ENCODE data around the gene CCDC194.

The CCDC194 gene

DNA sequence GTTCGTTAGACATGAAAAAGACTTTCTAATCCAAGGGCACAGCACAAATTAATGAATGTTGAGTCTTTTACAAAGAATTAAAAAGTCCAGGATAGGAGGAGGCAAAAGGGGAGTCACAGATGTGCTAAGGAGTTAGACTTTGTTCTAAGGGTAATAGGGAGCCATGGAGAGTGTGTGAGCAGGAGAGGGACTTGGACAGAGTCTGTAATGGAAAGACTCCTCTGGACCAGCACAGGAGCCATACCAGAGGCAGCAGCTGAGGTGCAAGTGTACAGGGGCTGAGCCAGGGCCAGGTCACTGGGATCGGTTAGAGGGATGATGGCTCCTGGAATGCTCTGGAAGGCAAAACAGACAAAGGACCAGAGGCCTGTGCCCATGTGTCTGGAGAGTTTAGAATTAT is 46.1 kb downstream of the CCDC194 start:
- TF ChIP-seq, protein P1, sequence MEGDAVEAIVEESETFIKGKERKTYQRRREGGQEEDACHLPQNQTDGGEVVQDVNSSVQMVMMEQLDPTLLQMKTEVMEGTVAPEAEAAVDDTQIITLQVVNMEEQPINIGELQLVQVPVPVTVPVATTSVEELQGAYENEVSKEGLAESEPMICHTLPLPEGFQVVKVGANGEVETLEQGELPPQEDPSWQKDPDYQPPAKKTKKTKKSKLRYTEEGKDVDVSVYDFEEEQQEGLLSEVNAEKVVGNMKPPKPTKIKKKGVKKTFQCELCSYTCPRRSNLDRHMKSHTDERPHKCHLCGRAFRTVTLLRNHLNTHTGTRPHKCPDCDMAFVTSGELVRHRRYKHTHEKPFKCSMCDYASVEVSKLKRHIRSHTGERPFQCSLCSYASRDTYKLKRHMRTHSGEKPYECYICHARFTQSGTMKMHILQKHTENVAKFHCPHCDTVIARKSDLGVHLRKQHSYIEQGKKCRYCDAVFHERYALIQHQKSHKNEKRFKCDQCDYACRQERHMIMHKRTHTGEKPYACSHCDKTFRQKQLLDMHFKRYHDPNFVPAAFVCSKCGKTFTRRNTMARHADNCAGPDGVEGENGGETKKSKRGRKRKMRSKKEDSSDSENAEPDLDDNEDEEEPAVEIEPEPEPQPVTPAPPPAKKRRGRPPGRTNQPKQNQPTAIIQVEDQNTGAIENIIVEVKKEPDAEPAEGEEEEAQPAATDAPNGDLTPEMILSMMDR (conservative IDR thresholded peaks at IDR 0.05), result no peak
- no peak overlapping the region for H3K27ac ChIP-seq

DNA sequence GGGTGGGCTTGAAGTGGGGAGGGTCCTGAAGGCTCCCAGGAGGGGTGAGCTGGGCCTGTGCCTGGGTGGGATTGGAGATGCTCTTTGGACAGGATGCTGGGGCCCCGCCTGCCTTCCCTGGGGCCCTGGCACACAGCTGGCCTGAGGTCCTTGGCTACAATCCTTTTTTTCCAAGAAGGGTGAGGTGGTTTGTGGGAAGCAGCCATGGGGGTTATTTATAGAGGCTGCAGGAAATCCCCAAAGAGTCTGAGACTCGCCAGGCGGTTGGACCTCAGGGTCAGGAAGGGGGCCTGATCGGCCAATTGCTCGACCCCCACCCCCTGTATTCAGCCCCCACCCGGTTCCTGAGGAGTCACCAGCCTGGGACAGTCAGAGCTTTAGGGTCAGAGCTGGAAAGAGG is 46.6 kb downstream of the CCDC194 start:
- no peak overlapping the region for H3K27ac ChIP-seq
- TF ChIP-seq, protein P1 (conservative IDR thresholded peaks at IDR 0.05), result no peak

DNA sequence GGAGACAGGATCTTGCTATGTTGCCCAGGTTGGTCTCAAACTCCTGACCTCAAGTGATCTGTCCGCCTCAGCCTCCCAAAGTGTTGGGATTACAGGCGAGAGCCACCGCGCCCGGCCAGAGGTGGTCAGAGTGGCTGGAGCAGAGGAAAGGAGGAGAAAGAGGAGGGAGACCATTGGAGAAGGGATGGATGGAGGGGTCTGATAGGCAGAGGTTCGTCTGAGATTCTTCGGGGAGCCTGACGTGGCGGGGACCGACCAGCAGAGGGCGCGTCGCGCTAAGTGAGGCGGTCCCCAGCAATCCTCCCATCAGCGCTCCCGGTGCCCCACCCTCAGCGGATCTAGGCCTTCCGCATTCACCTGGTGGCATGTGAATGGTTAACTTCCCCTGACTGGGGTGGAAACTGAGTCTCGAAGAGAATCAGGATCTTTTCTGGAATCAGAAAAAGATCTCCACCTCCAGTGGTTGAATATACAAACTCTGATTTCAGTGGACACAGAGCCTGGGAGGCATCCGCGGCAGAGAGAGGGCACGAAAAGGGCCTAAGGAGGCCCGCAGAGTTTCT is 47.8 kb downstream of the CCDC194 start:
- TF ChIP-seq, protein P1 (conservative IDR thresholded peaks at IDR 0.05), result peak; percentile 98

DNA sequence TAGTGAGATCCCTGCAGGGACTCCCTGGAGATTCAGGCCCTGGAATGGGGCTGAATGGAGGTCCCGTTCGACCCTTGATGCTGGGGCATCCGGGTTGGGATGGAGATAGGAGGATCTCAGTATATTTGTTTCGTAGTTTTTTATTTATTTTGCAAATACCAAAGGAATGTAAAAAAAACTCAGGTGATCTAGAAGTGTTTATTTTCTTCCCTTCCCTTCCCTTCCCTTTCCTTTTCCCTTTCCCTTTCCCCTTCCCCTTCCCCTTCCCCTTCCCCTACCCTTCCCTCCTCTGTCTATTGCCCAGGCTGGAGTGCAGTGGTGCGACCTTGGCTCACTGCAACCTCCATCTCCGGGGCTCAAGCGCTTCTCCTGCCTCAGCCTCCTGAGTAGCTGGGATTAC is 52.2 kb downstream of the CCDC194 start:
- no peak overlapping the region for H3K27ac ChIP-seq

More for the DNA sequence above, 47.8 kb downstream of the CCDC194 start:
- H3K27ac ChIP-seq, result no peak overlapping the region

DNA sequence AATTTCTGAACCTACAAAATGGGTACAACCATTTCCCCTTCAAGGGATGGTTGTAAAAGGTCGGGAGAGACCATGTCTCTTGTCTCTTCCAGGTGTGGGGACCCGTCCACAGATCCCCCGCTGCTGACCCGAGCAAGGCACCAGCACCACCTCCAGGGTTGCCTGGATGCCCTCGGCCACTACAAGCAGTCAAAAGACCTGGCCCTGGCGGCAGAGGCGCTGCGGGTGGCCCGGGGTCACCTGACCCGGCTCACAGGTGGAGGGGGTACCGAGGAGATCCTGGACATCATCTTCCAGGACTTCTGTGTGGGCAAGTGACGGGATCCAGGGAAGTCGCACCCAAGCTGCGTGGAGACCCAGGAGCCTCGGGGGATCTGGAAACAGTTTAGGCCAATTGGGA is 52.6 kb downstream of the CCDC194 start:
- TF ChIP-seq, protein P1 (conservative IDR thresholded peaks at IDR 0.05), result no peak
- H3K27ac ChIP-seq, result no peak overlapping the region

More for the DNA sequence above, 52.2 kb downstream of the CCDC194 start:
- TF ChIP-seq, protein P1 (conservative IDR thresholded peaks at IDR 0.05), result no peak

DNA sequence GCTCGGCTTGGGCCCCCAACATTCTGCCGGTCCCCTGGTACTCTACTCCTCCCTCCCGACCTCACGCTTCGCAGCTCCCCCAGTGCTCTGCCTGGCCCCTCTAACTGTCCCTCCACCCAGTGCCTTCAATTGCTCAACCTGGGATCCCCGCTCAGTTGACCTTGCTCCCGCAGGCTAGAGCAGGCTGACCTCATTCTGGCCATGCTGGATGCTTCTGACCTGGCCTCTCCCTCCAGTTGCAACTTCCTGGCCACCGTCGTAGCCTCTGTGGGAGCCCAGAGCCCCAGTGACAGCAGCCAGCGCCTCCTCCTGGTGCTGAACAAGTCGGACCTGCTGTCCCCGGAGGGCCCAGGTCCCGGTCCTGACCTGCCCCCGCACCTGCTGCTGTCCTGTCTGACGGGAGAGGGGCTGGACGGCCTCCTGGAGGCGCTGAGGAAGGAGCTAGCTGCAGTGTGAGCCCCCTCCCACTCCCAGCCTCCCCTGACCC is 53.1 kb downstream of the CCDC194 start:
- H3K27ac ChIP-seq, result no peak overlapping the region
- TF ChIP-seq, protein P1 (conservative IDR thresholded peaks at IDR 0.05), result no peak

Measured in VCaP (cell line).